NCI-H2227 (cell line): ENCODE results near the gene HKDC1.
A peak's percentile ranks its signal among the peaks of the same experiment; 100 is the strongest.

Experiments
- DNase-seq: peaks from one replicate; lab custom pipeline; 2025; ENCODE audit not compliant: unreplicated experiment; lab: John Stamatoyannopoulos, UW

HKDC1 gene

DNA sequence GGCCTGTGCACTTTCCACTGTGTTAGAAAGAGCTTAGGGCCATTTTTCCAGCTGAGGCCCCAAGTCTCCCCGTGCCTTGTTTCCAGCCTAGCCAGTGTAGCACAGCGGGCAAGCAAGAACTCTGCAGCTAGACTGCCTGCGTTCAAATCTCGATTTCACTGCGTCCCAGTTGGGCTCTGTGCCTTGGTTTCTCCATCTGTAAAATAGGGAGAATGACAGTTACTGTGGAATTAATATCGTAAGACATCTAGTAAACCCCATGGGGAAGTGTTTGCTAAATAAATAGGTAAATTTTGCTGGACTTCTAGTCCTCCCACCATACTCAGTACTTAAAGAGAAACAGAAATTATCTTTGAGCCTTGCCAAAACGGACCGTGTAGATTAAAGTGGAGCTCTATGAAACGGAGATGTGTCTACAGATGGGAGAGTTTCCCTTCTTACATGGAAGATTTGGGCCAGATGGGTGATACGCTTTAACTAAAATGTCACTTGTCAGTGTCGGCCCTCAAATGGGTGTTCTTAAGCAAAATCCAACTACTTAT lies 3.5 kb upstream of the HKDC1 start:
- DNase-seq, result no peak

DNA sequence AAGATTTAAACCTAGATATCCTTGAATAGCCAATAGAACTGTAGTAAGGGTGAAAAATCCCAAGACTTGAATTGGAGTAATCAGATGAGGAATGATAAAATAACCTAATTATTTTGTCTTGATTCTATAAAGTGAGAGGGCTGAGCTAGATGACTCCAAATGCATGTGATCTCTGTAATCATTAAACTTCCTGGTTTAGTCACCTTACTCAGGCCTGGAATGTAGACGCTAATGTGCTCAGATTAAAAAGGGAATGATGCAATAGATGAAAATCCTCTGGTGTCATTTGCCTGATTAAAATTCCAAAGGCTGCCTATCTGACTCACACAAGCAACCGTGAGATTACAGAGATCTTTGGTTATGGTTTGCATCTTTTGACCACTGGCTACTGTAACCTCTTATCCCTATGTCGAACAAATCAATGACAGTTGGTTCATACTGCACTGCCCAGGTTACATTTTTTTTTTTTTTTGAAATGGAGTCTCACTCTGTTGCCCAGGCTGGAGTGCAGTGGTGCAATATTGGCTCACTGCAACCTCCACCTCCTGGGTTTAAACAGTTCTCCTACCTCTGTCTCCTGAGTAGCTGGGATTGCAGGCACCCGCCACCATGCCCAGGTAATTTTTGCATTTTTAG lies 2.9 kb upstream of the HKDC1 start:
- DNase-seq, result no peak

DNA sequence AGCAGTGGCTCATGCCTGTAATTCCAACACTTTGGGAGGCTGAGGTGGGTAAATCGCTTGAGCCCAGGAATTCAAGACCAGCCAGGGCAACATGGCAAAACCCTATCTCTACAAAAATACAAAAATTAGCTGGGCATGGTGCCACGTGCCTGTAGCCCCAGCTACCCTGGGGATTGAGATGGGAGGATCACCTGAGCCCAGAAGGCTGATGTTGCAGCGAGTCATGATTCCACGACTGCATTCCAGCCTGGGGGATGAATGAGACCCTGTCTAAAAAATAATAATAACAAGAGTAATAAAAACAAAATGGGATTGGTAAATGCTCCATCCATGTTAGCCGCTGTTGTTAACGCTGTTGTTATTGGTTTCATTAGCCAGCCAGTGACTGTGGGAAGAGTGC lies 1.3 kb upstream of the HKDC1 start:
- DNase-seq, result no peak

DNA sequence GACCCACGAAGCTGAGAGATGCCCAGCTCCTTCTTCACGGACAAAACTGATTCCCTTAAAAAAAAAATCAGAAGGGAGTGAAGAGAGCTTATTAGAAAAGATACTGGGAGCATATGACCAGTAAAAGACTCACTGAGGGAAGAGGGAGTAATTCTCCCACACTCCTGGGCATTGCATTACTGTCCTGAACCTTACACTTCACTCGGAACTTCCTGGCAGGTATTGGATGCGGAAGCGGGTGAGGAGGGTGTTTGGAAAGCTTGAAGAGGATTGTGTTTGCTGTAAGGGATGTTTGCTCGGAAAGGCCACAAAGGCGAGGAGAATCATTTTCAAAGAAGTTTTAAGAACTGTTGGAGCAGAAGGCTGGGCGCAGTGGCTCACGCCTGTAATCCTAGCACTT lies 375 bp downstream of the HKDC1 start:
- DNase-seq, result no peak

DNA sequence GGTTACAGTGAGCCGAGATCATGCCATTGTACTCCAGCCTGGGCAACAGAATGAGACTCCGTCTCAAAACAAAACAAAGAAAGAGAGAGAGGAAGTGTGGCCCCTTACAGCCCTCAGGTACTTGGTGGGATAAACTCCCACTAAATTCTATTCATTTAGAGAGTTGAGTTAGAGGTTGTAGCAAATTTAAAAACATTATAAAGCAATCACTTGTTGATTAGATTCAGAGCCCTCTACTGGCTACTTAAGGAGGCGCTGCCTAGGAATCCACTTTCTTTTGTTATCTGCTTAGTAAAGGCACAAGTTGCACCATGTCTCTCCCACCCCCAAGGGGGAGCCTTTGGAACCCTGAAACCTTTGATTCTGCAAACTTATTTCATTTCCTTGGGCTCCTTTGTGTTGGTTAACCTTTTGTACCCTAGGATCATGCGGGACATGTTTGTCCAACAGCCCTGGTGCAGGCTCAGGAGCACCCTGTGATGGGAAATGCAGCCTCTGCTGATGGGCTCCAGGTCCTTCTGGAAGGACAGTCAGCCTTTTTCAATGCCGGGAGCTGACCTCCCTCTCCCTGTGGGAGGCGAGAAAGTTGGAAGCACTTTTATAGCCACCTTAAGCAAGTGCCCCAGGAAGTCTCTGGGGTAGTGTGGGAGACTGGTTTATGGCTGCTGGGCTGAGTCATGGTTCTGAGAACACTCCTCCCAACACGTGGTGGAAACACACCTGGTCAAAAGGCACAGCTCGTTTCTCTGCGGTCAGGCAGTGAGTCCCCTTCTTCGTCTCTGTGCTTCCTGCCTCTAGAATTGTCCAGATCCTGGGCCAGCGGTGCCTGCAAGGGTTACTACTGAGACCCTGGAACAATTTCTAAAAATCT lies 2.3 kb downstream of the HKDC1 start:
- peak; percentile 15 for DNase-seq

DNA sequence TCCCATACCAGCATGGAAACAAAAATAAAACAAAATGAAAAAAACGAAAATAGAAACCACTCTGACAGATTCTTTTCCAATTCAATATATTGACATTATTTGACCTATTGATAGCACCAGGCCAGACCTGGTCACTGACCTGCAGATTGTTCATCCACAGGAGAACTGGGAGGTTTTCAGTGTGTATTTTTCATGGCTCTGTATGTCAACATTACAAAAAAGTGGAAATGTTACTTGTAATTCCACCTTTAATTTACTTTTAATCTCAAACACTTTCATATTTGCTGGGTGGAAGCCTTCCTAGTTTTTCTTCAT lies 2.9 kb downstream of the HKDC1 start:
- no peak for DNase-seq

DNA sequence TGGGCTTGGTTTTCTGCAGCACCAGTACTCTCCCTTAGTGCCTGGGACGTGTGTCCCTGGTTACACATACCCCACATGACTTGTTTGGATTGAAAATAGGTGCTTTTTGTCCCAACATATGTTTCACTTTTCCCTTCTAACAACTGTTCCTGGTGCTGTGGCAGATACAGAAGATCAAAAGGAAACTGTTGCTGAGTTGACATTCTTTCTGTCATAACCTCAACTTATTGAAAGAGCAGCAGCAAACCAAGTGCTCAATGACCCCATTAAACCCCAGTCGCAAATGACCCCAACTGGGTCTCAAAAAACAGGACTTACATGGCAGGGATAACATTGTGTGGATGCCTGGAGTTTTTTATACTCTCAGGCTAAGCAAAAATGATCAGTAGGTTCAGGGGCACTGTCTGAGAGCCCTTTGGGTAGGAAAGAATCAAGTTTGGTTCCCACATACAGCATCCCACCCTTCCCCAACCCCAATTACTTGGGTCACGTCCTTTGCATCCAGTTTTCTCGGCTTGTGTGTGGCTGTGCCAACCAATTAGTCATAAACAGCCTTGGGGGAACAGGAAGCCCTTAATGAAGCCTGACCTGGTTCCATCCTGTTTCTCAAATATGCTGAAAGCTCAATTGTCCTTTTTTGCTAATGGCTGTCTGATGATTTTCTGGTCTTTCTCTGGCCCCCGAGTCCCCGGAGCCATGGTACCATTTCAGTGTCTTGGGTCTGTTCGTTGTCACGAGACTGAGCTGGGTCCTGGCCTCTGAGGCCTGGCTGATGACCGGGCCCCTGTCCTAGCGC lies 4.9 kb downstream of the HKDC1 start:
- no peak for DNase-seq

DNA sequence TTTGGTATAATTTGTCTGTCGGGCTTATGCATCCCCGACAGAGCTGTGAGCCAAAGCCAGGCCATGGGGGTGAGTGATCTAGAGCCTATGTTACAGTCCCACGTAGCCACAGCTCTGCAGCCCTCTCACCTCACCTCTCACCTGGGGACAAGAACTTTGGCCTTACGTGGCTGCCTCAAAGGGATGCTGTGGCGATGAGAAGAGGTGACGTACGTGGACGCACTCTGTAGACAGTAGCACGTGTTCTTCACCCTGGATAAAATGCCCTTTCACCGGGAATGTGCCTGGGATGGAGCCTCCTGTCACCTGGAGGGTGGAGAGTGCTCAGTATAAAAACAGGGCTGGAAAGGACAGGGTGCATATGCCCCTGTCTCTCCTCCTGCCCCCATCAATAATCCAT lies 5.5 kb downstream of the HKDC1 start:
- DNase-seq, result no peak

DNA sequence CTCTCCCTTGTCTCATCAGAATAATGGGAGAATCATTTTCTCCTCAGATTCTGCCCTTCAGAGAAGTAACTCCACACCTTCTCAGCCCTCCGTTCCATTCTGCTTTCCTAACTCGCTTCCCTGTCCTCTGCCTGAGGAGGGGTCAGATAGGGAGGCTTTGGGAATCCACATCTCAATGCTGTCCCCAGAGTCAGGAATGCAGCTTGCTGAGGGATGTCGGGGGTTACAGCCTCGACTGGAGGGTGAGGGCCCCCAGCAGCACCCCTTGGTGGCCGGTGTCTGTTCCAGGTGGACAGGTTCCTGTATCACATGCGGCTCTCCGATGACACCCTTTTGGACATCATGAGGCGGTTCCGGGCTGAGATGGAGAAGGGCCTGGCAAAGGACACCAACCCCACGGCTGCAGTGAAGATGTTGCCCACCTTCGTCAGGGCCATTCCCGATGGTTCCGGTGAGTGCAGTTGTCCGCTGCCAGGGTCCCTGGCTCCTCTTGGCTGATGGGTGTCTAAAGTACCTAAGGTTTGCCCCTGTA lies 6.9 kb downstream of the HKDC1 start:
- no peak for DNase-seq

DNA sequence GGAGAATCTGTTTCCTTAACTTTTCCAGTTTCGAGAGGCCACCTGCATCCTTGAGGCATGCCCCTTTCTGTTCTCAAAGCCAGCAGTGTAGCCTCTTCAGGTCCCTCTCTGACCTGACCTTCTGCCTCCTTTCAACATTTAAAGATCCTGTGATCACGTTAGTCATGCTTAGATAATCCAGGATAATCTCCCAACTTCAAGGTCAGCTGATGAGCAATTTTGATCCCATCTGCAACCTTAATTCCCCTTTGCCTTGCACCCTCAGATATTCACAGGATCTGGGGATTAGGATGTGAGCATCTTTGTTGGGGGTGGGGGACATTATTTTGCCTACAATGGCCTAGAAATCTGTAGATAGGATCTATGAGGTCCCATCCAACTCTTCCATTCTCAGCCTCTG lies 8.0 kb downstream of the HKDC1 start:
- DNase-seq, result no peak

DNA sequence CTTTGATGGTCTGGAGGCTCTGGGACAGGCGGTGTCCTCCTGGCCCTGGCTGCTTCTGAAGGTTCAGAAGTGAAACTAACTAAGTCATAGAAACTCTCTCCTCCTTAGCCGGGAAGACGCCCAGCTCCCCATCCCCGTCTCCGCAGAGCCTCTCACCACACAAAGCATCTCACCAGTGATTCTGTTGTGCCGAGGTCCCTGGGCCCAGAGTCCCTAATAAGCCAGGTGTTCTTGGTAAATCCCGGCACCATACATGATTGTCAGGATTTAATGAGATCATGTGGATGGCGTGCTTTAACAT lies 9.4 kb downstream of the HKDC1 start:
- no peak for DNase-seq

DNA sequence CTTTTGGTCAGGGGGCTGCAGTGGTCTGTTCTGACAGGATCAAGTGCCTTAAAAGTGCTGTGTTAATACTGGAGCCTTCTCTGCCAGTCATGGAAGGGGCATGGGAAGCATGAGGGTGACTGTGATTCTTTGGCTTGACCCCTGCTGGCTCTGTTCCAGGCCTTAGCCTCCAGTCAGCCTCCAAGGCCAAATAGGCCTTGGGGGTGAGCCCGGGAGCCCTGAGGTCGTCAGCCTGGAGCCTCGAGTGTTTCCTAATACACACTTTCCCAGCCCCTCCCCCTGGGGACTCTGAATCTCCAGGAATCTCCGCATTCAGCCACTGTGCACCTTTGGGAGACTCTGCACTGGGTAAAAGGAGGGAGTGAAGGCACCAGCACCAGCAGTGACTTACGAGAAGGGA lies 10.0 kb downstream of the HKDC1 start:
- no peak for DNase-seq

DNA sequence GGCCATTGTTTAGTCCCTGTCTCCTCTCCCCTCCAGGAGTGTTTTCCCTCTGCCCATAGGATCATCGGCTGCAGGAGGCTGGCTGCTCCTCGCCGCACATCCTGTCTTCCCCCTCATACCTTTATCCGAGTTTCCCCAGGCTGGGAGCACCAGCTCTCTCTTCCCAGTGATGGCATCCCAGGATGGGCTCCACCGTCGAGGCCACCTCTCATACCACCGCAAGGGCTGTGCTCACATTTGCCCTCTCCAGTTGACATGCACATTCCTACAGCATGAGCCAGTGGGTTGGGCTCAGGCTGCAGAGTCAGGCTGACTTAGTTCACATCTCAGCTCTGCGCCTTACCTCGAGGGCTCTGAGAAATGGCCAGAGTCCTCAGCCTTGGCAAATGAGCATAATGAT lies 12.1 kb downstream of the HKDC1 start:
- no peak for DNase-seq

DNA sequence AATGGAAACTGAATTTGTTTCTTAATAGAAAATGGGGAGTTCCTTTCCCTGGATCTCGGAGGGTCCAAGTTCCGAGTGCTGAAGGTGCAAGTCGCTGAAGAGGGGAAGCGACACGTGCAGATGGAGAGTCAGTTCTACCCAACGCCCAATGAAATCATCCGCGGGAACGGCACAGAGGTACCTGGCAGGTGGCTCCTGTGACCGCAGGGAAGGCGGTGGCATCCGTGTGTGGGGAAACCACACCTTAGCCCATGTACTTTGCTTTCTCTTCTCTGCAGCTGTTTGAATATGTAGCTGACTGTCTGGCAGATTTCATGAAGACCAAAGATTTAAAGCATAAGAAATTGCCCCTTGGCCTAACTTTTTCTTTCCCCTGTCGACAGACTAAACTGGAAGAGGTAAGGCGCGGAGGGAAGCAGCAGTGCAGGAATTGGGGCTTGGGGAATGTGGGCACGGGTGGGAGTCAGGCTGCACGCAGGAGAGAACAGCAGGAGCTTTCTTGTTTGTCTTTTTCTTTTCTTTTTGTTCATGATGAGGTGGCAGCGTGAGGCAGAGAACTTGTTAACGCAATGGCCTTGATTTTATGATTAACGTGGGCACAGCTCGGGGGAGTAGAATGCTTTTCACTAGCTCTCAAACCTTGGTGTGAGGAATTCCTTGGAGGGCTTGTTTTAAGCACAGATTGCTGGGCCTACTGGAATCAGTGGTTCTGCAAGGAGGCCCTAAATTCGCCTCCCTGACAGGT lies 12.8 kb downstream of the HKDC1 start:
- no peak for DNase-seq

DNA sequence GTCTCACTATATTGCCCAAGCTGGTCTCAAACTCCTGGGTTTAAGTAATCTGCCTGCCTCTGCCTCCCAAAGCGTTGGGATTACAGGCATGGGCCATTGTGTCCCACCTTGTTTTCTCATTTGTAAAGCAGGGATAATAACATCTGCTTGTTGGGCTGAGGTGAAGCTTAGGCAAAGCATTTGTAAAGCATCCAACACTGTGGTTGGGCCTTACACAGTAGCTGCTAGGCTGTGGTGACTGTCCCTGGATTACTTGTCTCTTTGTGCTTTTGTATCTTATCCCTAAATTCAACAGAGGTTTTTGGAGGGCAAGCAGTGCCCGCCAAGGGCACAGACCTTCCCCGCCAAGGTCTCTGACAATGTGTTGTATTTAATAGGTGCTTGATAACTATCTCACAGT lies 14.3 kb downstream of the HKDC1 start:
- DNase-seq, result no peak

DNA sequence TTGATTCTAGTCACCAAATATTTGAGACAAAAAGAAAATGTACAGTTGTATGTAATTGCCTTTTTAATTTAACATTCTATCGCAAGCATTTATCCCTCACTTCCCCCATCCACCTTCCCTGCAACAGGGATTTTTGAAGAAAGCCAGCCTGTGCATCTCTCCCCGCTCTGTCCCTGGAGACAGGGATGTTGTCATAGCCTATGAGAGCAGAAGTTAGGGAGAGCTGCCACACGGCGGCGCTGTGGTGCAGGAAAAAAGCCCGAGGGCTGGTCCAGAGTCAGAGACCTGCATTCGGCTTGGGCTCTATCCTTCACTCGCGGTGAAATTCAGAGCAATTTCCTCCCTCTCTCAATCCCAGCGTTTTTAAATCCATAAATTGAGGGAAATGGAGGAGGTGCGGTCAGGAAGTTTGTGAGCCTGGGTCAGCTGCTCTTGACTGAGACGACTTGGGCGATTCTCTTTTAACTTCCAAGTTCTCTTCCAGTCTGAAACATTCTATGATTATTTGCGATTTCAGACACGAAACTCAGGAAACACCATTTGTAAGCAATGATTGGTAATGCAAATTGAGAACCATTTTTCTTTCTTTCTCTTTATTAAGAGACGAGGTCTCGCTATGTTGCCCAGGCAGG lies 17.5 kb downstream of the HKDC1 start:
- peak; percentile 84 for DNase-seq

DNA sequence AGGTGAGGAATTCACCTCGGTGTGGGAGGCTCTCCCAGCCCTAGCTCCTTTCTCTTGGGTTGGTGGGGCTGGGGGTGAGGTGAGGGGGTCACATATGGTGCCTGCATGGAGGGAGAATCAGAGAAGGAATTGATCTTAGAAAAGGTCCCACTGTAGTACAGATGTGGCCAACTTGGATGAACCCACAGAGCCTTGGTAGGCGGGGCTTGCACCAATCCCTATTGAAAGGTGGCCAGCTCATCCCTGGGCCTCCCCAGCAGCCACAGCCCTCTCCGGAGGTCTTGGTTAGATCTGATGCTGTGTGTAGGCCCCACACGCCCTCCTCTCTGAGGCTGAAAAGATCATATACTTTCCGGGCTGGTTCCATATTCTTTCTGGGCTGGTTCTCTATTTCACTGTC lies 19.0 kb downstream of the HKDC1 start:
- DNase-seq, result no peak

DNA sequence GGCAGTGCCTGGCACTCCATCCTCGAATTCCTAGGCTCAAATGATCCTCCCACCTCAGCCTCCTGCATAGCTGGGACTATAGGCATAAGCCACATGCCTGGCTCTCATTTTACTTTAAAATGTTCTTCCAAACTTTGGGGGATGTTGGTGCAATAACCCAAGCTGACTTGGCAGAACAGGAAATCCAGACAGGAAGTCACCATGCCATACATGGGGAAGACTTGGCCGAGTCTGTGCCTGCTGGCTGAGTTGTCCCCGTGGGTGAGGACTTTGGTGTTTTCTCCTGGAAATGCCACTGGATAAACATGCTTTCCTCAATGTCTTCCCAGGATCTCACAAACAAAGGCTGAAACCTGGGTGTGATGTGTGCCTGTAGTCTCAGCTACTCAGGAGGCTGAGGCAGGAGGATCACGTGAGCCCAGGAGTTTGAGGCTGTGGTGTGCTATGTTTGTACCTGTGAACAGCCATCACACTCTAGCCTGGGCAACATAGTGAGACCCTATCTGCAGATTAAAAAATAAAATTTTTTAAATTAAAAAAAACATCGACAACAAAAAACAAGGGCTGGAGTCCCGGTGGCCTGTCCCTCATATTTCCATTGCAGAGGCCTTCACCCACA lies 19.8 kb downstream of the HKDC1 start:
- no peak for DNase-seq

DNA sequence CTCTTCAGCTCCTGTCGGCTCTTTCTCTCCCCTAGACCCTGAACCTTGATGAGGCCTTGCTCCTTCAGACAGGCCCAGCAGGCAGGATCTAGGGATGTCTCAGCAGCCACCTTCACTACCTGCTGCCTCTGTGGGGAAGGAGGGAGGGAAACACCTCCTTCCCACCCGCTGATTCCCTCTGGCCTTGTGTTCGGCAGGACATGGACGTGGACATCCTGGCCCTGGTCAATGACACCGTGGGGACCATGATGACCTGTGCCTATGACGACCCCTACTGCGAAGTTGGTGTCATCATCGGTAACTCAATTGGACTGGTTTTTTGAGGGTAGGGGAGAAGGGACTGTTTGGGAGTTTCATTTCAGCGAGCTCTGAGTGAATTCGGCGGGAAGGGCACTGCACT lies 20.3 kb downstream of the HKDC1 start:
- DNase-seq, result no peak

DNA sequence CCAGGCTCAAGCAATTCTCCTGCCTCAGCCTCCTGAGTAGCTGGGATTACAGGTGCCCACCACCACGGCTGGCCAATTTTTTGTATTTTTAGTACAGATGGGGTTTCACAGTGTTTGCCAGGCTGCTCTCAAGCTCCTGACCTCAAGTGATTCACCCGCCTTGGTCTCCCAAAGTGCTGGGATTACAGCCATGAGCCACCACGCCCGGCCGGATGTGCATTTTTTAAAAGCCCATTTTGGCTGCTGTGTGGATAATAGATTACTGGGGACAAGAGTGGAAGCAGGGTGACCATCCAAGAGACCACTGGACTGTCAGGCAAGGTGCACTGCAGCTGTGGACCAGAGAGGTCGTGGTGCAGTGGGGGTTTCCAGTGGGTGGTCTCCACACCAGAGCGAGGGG lies 21.4 kb downstream of the HKDC1 start:
- no peak for DNase-seq
